Hepatocyte (in vitro differentiated cells): ENCODE measurements around the gene MRTFA.
"Not testable (repeated sequence)": the region's sequence is repeated elsewhere in the genome, so short reads cannot be mapped to it uniquely, and the experiment has no call there.

Source experiments
- EZH2 ChIP-seq: fragments of 200-600 bp; sonication (generic); IDR thresholded peaks from 2 replicates; pipeline ENCODE4 v1.6.1; 2016; ENCODE audit warnings: antibody characterized with exemption, mild to moderate bottlenecking, borderline replicate concordance
- TF ChIP-seq, protein P1 (sequence below): fragments of 200-600 bp; sonication (generic); IDR thresholded peaks from 2 replicates; pipeline ENCODE4 v1.5.1; 2016; ENCODE audit warnings: antibody characterized with exemption, mild to moderate bottlenecking; ENCODE audit not compliant: poor library complexity

GRCh38 chr22:40676166-40676565, 39.6 kb upstream of the MRTFA start:
- TF ChIP-seq EZH2 = not testable (repeated sequence)
- TF ChIP-seq, protein P1, sequence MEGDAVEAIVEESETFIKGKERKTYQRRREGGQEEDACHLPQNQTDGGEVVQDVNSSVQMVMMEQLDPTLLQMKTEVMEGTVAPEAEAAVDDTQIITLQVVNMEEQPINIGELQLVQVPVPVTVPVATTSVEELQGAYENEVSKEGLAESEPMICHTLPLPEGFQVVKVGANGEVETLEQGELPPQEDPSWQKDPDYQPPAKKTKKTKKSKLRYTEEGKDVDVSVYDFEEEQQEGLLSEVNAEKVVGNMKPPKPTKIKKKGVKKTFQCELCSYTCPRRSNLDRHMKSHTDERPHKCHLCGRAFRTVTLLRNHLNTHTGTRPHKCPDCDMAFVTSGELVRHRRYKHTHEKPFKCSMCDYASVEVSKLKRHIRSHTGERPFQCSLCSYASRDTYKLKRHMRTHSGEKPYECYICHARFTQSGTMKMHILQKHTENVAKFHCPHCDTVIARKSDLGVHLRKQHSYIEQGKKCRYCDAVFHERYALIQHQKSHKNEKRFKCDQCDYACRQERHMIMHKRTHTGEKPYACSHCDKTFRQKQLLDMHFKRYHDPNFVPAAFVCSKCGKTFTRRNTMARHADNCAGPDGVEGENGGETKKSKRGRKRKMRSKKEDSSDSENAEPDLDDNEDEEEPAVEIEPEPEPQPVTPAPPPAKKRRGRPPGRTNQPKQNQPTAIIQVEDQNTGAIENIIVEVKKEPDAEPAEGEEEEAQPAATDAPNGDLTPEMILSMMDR = not testable (repeated sequence)
